Body of pancreas (tissue), 4 donors: ENCODE data around the gene GTF2F2. TPM values are rescaled to one million over a fixed set of nuclear protein-coding genes. Genes with fewer than 3 reads are reported as not detected.

Experiments used
- ATAC-seq: fragments of 150-250 bp; one replicate; pipeline ENCODE4 v1.9.1; 2016
- DNase-seq, 4 donors: peaks; one replicate each; pipeline ENCODE4 v3.0.0-alpha.2; 2019
- H3K27ac ChIP-seq, 4 donors: fragments of 200-600 bp; sonication (generic); 1 replicate in 3 of 4; 2 replicates in 1 of 4; pipeline versions ENCODE4 v1.5.1 to v1.6.1; 2016 to 2019; ENCODE audit warnings: mild to moderate bottlenecking in 1 of 4, mixed read lengths in 1 of 4, moderate library complexity in 1 of 4
- H3K27me3 ChIP-seq, 2 donors: fragments of 200-600 bp; sonication (generic); one replicate each; pipeline ENCODE4 v1.6.0; 2016; ENCODE audit warnings: mild to moderate bottlenecking in 1 of 2
- H3K36me3 ChIP-seq, 2 donors: fragments of 200-600 bp; sonication (generic); replicated peaks in 1 of 2; 2 replicates each; pipeline ENCODE4 v1.5.1; 2016; ENCODE audit warnings: low read depth in 2 of 2; ENCODE audit not compliant: insufficient read depth in 1 of 2
- H3K4me1 ChIP-seq: fragments of 200-600 bp; sonication (generic); one replicate; pipeline ENCODE4 v1.6.0; 2016
- H3K4me3 ChIP-seq, 2 donors: fragments of 200-600 bp; sonication (generic); 1 replicate in 1 of 2; 2 replicates in 1 of 2; pipeline ENCODE4 v1.5.1; 2016 to 2019
- H3K9me3 ChIP-seq, 3 donors: fragments of 200-600 bp; sonication (generic); 1 replicate in 2 of 3; 2 replicates in 1 of 3; pipeline ENCODE4 v1.5.1; 2016
- POLR2A ChIP-seq, 3 donors: fragments of 450-650 bp; IDR thresholded peaks; one replicate each; pipeline ENCODE4 v1.6.1; 2016; ENCODE audit warnings: antibody characterized with exemption in 3 of 3, mild to moderate bottlenecking in 2 of 3
- WGBS, 2 donors: methylation state at CpG; one replicate each; pipeline ENCODE4 v1.1.5; 2017; 5-methylcytosine and 5-hydroxymethylcytosine counted together
- intact Hi-C: fragments of 100-400 bp; cut with DNase I; formaldehyde crosslinking; loops from one replicate; pipeline ENCODE4 v1.15.1; 2023
- total RNA-seq, 2 donors: library from RNA; depleted of rRNA; stranded (reverse); fragments of >200 nt; gene quantifications; one replicate each; pipeline ENCODE4 v1.1.0, GENCODE V29; 2016
- TF ChIP-seq, protein P1 (sequence below), 7 experiments: fragments of 450-650 bp in 4 of 7; fragments of 200-600 bp in 3 of 7; sonication (generic) in 3 of 7; IDR thresholded peaks; one replicate each; pipeline ENCODE4 v1.5.1; 2016 to 2019; ENCODE audit warnings: antibody characterized with exemption in 7 of 7

GTF2F2 gene
- total RNA-seq, 2 donors from 2014 or later: 5.9 to 9.6 TPM

DNA sequence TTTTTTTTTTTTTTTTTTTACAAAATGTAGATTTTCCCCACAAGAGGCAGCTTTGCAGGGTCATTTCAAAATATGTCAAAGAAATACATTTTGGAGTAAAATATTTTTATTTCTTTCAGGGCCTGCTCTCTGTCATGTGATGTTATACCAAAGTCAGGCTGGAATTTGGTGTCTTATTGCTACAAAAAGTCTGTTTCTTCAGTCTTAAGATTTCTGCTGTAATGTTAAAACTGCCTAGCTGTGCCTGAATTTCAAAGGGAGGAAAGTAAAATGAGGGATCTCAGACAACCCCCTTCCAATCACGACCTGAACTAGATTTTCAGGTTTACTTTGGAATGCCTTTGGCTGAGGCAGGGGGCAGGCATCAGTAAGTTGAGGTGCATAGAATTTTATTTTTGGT is 12.8 kb upstream of the GTF2F2 start:
- Histone ChIP-seq H3K4me3 (no peak overlapping the region), H3K4me1 (no peaks in the 10 kb centered on the region), H3K36me3 (no peaks in the 10 kb centered on the region), H3K27ac (no peak overlapping the region), H3K9me3 (no peaks in the 10 kb centered on the region), H3K27me3 (no peaks in the 10 kb centered on the region)
- WGBS, 2 donors: 27 to 33% methylated on average over 1 of the region's 1 CpG
- TF ChIP-seq POLR2A (IDR thresholded peaks at IDR 0.05): no peak
- TF ChIP-seq, protein P1, sequence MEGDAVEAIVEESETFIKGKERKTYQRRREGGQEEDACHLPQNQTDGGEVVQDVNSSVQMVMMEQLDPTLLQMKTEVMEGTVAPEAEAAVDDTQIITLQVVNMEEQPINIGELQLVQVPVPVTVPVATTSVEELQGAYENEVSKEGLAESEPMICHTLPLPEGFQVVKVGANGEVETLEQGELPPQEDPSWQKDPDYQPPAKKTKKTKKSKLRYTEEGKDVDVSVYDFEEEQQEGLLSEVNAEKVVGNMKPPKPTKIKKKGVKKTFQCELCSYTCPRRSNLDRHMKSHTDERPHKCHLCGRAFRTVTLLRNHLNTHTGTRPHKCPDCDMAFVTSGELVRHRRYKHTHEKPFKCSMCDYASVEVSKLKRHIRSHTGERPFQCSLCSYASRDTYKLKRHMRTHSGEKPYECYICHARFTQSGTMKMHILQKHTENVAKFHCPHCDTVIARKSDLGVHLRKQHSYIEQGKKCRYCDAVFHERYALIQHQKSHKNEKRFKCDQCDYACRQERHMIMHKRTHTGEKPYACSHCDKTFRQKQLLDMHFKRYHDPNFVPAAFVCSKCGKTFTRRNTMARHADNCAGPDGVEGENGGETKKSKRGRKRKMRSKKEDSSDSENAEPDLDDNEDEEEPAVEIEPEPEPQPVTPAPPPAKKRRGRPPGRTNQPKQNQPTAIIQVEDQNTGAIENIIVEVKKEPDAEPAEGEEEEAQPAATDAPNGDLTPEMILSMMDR (IDR thresholded peaks at IDR 0.05): no peak
- ATAC-seq (no peak), DNase-seq (no peak)
- intact Hi-C loops: no loop called here

DNA sequence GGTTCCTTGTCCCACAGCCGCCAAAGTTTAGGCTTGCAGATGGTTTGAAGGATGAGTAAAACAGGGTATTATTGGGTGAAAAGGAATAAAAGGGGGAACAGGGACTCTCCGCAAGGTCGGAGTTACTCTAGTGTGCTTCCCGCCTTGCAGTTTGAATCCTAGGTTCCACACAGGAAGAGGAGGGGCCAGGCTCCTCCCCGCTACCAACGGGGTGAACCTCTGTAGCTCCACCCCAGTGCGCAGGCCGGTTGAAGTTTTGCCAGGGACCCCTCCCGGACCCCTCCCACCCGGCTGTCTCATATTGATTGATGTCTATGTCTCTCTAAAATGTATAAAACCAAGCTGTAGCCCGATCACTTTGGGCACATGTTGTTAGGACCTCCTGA is 11.6 kb upstream of the GTF2F2 start:
- no peak for ATAC-seq
- TF ChIP-seq POLR2A (IDR thresholded peaks at IDR 0.05): no peak
- TF ChIP-seq, protein P1 (IDR thresholded peaks at IDR 0.05): no peak
- no peak overlapping the region for H3K4me3 ChIP-seq

DNA sequence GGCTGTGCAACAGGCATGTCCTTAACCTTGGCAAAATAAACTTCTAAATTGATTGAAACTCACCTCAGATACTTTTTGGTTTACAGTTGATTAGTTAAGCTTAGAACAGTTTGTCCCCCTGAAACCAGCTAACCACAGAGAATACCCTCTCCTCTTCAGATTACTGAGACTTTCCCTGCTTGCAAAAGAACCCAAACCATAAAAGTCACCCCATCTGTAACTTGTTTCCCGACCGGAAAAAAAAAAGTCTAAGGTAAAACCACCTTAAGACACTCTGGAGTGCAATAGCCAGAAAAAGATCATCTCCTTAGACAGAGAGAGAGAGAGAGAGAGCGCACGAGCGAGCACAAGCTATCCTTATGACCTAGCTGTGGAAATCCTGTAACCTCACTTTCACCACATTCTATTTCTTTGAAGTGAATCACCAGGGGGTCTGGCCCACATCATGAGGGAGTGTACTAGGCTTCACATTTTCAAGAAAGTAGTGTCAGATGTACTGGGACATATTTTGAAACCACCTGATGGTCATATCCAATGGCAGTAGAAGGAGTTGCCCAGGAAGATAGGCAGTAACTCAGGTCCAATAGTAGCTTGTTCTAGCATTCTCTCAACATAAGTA is 11.1 kb upstream of the GTF2F2 start:
- H3K27ac ChIP-seq: no peak overlapping the region
- H3K27me3 ChIP-seq: no peaks in the 10 kb centered on the region
- no peaks in the 10 kb centered on the region for H3K9me3 ChIP-seq
- TF ChIP-seq, protein P1 (IDR thresholded peaks at IDR 0.05): no peak
- no peak for TF ChIP-seq POLR2A (IDR thresholded peaks at IDR 0.05)
- H3K4me3 ChIP-seq: no peak overlapping the region
- H3K36me3 ChIP-seq: no peaks in the 10 kb centered on the region
- ATAC-seq: no peak
- WGBS, 2 donors: 67 to 82% methylated on average over 5 of the region's 5 CpGs
- intact Hi-C loops: no loop called here
- DNase-seq: no peak
- no peaks in the 10 kb centered on the region for H3K4me1 ChIP-seq

More for the DNA sequence above, 11.6 kb upstream of the GTF2F2 start:
- Histone ChIP-seq H3K9me3 (no peaks in the 10 kb centered on the region), H3K27ac (no peak overlapping the region), H3K27me3 (no peaks in the 10 kb centered on the region), H3K36me3 (no peaks in the 10 kb centered on the region), H3K4me1 (no peaks in the 10 kb centered on the region)
- intact Hi-C loops: no loop called here
- DNase-seq: peak in 1 of 4 donors; percentile 13
- 39 to 40% methylated on average over 9 to 11 of the region's 11 CpGs for WGBS, 2 donors

DNA sequence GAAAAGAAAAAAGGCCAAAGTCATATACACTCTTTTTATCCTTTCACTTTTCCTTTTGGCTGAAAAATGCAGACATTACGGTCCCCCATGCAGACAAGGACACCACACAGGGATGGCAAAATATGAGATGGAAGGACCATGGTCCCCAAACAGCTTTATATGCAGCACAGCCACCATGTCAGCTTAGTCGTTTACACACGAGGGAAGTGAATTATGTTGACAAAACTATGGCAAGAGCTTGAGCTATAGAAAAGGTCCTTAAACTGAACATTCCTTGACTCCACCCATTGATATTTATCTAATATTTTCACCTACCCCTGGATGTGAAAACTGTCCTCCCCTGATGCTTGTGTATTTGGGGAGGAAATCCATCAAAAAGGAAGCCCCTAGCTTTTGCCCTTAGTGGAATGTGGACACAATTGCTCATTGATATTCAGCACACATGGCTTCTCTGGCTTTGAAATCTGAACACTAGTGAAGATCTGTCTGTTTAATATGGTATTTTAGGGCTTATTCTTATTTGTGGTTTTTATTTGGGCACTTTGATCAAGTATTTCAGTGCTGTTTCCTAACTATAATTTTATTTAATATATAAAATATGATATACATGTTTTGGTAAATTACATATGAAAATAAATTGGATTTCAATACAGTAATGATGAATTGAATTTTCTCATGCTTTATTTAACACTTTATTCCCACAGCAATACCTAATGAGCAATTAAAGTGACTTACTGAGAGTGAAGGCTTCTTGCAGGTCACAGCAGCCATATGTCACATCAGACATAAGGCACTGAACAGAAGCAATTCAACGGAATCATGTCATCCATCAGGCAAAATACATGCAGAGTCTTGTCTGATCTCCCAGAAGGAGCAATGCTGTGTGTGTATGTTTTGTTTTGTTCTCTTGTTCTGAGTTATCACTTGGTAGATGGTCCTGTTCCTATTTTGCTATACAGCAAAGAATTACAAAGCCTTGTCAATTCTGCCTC is 6.8 kb upstream of the GTF2F2 start:
- no peak for TF ChIP-seq POLR2A (IDR thresholded peaks at IDR 0.05)
- TF ChIP-seq, protein P1 (IDR thresholded peaks at IDR 0.05): no peak
- Histone ChIP-seq H3K36me3 (no peaks in the 10 kb centered on the region), H3K27me3 (no peaks in the 10 kb centered on the region), H3K27ac (no peak overlapping the region), H3K4me1 (no peaks in the 10 kb centered on the region), H3K9me3 (no peaks in the 10 kb centered on the region), H3K4me3 (no peak overlapping the region)
- ATAC-seq (no peak), DNase-seq (no peak)
- WGBS, 2 donors: 45 to 50% methylated on average over 4 of the region's 4 CpGs
- intact Hi-C loops: no loop called here
